AG04449 (cell line): ENCODE results near the gene PSMA2.

Experiments
- CTCF ChIA-PET: fragments of 350-600 bp; formaldehyde crosslinking; extraction: SDS; loops from one replicate; lab custom pipeline; 2021; ENCODE audit warnings: antibody characterized with exemption; lab: Yijun Ruan, JAX
- POLR2A ChIA-PET: fragments of 400-600, 350-600 bp; formaldehyde crosslinking; extraction: SDS; loops from one replicate; lab custom pipeline; 2020; ENCODE audit warnings: antibody characterized with exemption, inconsistent platforms; lab: Yijun Ruan, JAX
- DNase-seq: peaks from one replicate; pipeline ENCODE4 v3.0.0-alpha.2; 2010; ENCODE audit warnings: low read depth, low spot score
- H3K4me3 ChIP-seq: 2 replicates; pipeline ENCODE4 v1.5.1; 2011; ENCODE audit warnings: low read depth, mild to moderate bottlenecking, control low read depth, low read length
- TF ChIP-seq, protein P1 (sequence below): IDR thresholded peaks from one replicate; pipeline ENCODE4 v1.5.1; 2011; ENCODE audit warnings: mild to moderate bottlenecking, moderate library complexity, low read length, control low read depth, inconsistent platforms; ENCODE audit not compliant: insufficient read depth; ENCODE audit errors: missing control alignments

PSMA2 gene

DNA sequence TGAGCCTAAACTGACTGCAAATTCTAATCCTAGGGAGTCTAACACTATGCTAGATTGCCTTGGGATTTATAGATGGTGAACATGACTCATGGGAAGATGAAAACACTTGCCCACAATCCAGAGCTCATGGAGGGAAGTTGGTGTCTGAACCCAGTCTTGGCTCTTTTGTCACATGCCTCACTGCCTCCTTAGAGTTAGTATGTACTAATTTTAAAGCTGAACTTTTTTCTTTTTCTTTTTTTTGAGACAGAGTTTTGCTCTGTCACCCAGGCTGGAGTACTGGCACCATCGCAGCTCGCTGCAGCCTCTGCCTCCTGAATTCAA, 14.6 kb upstream of the PSMA2 start:
- POLR2A ChIA-PET: interaction anchor here (0.6 kb wide), 1 partner anchor 167 kb away, joined by 3 read pairs; no protein-coding TSS in a partner anchor
- no peak overlapping the region for H3K4me3 ChIP-seq
- CTCF ChIA-PET: interaction anchor here (8.2 kb wide), 1 partner anchor 314 kb away, joined by 162 read pairs; no protein-coding TSS in a partner anchor
- DNase-seq: no peak
- TF ChIP-seq, protein P1, sequence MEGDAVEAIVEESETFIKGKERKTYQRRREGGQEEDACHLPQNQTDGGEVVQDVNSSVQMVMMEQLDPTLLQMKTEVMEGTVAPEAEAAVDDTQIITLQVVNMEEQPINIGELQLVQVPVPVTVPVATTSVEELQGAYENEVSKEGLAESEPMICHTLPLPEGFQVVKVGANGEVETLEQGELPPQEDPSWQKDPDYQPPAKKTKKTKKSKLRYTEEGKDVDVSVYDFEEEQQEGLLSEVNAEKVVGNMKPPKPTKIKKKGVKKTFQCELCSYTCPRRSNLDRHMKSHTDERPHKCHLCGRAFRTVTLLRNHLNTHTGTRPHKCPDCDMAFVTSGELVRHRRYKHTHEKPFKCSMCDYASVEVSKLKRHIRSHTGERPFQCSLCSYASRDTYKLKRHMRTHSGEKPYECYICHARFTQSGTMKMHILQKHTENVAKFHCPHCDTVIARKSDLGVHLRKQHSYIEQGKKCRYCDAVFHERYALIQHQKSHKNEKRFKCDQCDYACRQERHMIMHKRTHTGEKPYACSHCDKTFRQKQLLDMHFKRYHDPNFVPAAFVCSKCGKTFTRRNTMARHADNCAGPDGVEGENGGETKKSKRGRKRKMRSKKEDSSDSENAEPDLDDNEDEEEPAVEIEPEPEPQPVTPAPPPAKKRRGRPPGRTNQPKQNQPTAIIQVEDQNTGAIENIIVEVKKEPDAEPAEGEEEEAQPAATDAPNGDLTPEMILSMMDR: no peak

GRCh38 chr7:42945821-42946626, 14.1 kb upstream of the PSMA2 start:
- H3K4me3 ChIP-seq: no peak overlapping the region
- POLR2A ChIA-PET: interaction anchor here (1.2 kb wide), 1 partner anchor 27 kb away, joined by 3 read pairs; no protein-coding TSS in a partner anchor
- no peak for DNase-seq
- CTCF ChIA-PET: interaction anchor here (0.9 to 8.2 kb wide), 8 partner anchors 10 to 315 kb away, joined by 3 to 162 read pairs (median 3); partner anchors contain the start of genes MRPL32 and PSMA2
- TF ChIP-seq, protein P1: no peak

DNA sequence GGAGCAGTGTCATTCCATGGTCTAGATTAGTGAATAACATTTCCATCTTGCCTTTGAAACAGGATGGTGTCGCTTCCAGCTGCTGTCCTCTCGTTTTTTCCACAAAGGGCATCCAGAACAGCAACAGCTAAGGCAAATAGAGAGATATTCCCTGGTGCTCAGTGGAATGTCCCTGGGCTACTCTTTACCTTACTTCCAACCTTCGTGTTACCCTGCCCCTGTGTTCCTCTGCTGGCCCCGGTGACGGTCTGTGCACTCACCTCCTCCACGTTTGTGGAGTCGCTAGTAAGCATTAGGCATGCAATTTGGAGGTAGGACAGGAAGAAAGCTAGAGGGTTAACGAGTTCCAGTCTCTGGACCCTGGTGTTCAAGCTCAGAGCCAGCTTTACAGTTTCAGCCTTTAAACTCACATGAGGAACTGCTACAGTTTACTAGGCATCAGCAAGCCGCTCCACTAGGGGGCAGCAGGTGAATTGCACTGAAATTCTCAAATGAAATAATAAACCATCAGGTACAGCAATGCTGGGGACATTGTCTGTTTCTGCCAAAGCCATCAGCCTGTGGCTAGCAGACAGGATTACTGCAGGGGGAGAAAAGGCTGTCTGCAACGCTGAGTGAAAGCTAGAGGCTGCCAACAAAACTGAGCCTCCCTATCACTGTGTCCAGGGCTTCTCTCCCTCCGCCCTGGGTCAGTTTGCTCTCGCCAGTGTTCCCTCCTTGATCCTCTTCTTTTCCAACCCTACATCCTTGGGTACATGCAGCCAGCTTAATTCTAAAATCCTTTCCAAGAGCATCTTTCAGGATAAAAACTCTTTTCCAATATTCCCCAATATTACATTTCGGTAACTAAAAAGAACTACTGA, 9.2 kb upstream of the PSMA2 start:
- POLR2A ChIA-PET: interaction anchor here (0.6 kb wide), 1 partner anchor 9 kb away, joined by 3 read pairs; the partner anchor contains the start of genes MRPL32 and PSMA2

GRCh38 chr7:42939457-42940240, 7.7 kb upstream of the PSMA2 start:
- TF ChIP-seq, protein P1: no peak
- H3K4me3 ChIP-seq: no peak overlapping the region
- ChIA-PET POLR2A (no interaction called here), CTCF (interaction anchor here (1.0 to 3.7 kb wide), 5 partner anchors 8 to 500 kb away, joined by 3 to 51 read pairs (median 4); partner anchors contain the start of genes MRPL32 and PSMA2)
- DNase-seq: no peak

More for the DNA sequence above, 9.2 kb upstream of the PSMA2 start:
- TF ChIP-seq, protein P1: peak; percentile 80
- H3K4me3 ChIP-seq: no peak overlapping the region
- CTCF ChIA-PET: interaction anchor here (0.6 to 8.2 kb wide), 77 partner anchors 9 to 898 kb away, joined by 3 to 162 read pairs (median 4); partner anchors contain the start of genes C7orf25, MRPL32 and PSMA2
- DNase-seq: peak; percentile 24

GRCh38 chr7:42935861-42936260, 3.9 kb upstream of the PSMA2 start:
- no peak overlapping the region for H3K4me3 ChIP-seq
- DNase-seq: no peak
- POLR2A ChIA-PET: no interaction called here
- CTCF ChIA-PET: interaction anchor here (0.7 to 2.3 kb wide), 8 partner anchors 9 to 902 kb away, joined by 3 to 18 read pairs (median 3); no protein-coding TSS in a partner anchor
- TF ChIP-seq, protein P1: no peak
